Measurements from ENCODE around the gene MTMR4.

Gene MTMR4

GRCh38 chr17:58530655-58531054 is 16.2 kb upstream of the MTMR4 start:
- TF ChIP-seq CTCF (IDR thresholded peaks at IDR 0.05; ENCODE audit: unreplicated experiment in 3 of 3) = no peak
- no peak overlapping the region for H3K27ac Mint-ChIP-seq
- H3K4me3 Mint-ChIP-seq = peak overlapping the region; percentile 65 to 77 (median 76)
- no peaks in the 10 kb centered on the region for H3K36me3 Mint-ChIP-seq (ENCODE audit: low read depth)
- H3K9me3 Mint-ChIP-seq = no peaks in the 10 kb centered on the region
- peaks cover 51% of the 10 kb centered on the region for H3K27me3 Mint-ChIP-seq (ENCODE audit: low read depth)
- peaks cover 77% of the 10 kb centered on the region for H3K4me1 Mint-ChIP-seq

GRCh38 chr17:58529275-58529674 is 14.8 kb upstream of the MTMR4 start:
- Mint-ChIP-seq H3K36me3 (ENCODE audit: low read depth) (no peaks in the 10 kb centered on the region), H3K4me3 (peak overlapping the region in 2 of 3 experiments; percentile 76 to 77), H3K27me3 (ENCODE audit: low read depth) (peaks cover 43% of the 10 kb centered on the region), H3K9me3 (no peaks in the 10 kb centered on the region), H3K27ac (peak overlapping the region in 2 of 3 experiments; percentile 45 to 76), H3K4me1 (peaks cover 69% of the 10 kb centered on the region)
- no peak for TF ChIP-seq CTCF (IDR thresholded peaks at IDR 0.05; ENCODE audit: unreplicated experiment in 3 of 3)

GRCh38 chr17:58528443-58528842 is 14.0 kb upstream of the MTMR4 start:
- Mint-ChIP-seq H3K9me3 (no peaks in the 10 kb centered on the region), H3K4me1 (peaks cover 60% of the 10 kb centered on the region), H3K36me3 (ENCODE audit: low read depth) (no peaks in the 10 kb centered on the region), H3K4me3 (peak overlapping the region in 1 of 3 experiments; percentile 76), H3K27me3 (ENCODE audit: low read depth) (peaks cover 34% of the 10 kb centered on the region), H3K27ac (no peak overlapping the region)
- no peak for TF ChIP-seq CTCF (IDR thresholded peaks at IDR 0.05; ENCODE audit: unreplicated experiment in 3 of 3)

- Mint-ChIP-seq H3K4me1 (peaks cover 56% of the 10 kb centered on the region), H3K4me3 (peak overlapping the region in 1 of 3 experiments; percentile 74), H3K9me3 (no peaks in the 10 kb centered on the region), H3K27me3 (ENCODE audit: low read depth) (peaks cover 30% of the 10 kb centered on the region), H3K27ac (no peak overlapping the region), H3K36me3 (ENCODE audit: low read depth) (no peaks in the 10 kb centered on the region)
- TF ChIP-seq CTCF (IDR thresholded peaks at IDR 0.05; ENCODE audit: unreplicated experiment in 3 of 3) = no peak
These were observed 13.5 kb upstream of the MTMR4 start for GRCh38 chr17:58527949-58528348.

GRCh38 chr17:58527306-58527705 is 12.9 kb upstream of the MTMR4 start:
- Mint-ChIP-seq H3K9me3 (no peaks in the 10 kb centered on the region), H3K4me1 (peaks cover 54% of the 10 kb centered on the region), H3K27ac (peak overlapping the region in 1 of 3 experiments; percentile 27), H3K4me3 (peak overlapping the region in 2 of 3 experiments; percentile 24 to 36), H3K27me3 (ENCODE audit: low read depth) (peaks cover 24% of the 10 kb centered on the region), H3K36me3 (ENCODE audit: low read depth) (no peaks in the 10 kb centered on the region)
- no peak for TF ChIP-seq CTCF (IDR thresholded peaks at IDR 0.05; ENCODE audit: unreplicated experiment in 3 of 3)

GRCh38 chr17:58525239-58525638 is 10.8 kb upstream of the MTMR4 start:
- Mint-ChIP-seq H3K27ac (peak overlapping the region; percentile 77 to 94 (median 86)), H3K4me3 (peak overlapping the region in 1 of 3 experiments; percentile 60), H3K9me3 (no peaks in the 10 kb centered on the region), H3K36me3 (ENCODE audit: low read depth) (no peaks in the 10 kb centered on the region), H3K4me1 (peaks cover 59% of the 10 kb centered on the region), H3K27me3 (ENCODE audit: low read depth) (peaks cover 13% of the 10 kb centered on the region)
- TF ChIP-seq CTCF (IDR thresholded peaks at IDR 0.05; ENCODE audit: unreplicated experiment in 3 of 3) = no peak

All from nephron (organoid).